ENCODE measurements around the gene NCKAP5. TPM values are rescaled to one million over a fixed set of nuclear protein-coding genes. Genes with fewer than 3 reads are reported as not detected.
"Not testable (repeated sequence)": the region's sequence is repeated elsewhere in the genome, so short reads cannot be mapped to it uniquely, and the experiment has no call there.

Gene NCKAP5
- total and polyA plus RNA-seq, 8 donors: 0.23 to 1.5 (median 0.44) TPM

- no peaks in the 10 kb centered on the region for H3K9me3 ChIP-seq
- FAIRE-seq: no peak
- TF ChIP-seq, protein P1, sequence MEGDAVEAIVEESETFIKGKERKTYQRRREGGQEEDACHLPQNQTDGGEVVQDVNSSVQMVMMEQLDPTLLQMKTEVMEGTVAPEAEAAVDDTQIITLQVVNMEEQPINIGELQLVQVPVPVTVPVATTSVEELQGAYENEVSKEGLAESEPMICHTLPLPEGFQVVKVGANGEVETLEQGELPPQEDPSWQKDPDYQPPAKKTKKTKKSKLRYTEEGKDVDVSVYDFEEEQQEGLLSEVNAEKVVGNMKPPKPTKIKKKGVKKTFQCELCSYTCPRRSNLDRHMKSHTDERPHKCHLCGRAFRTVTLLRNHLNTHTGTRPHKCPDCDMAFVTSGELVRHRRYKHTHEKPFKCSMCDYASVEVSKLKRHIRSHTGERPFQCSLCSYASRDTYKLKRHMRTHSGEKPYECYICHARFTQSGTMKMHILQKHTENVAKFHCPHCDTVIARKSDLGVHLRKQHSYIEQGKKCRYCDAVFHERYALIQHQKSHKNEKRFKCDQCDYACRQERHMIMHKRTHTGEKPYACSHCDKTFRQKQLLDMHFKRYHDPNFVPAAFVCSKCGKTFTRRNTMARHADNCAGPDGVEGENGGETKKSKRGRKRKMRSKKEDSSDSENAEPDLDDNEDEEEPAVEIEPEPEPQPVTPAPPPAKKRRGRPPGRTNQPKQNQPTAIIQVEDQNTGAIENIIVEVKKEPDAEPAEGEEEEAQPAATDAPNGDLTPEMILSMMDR (IDR thresholded peaks at IDR 0.05): no peak
- no peak overlapping the region for H3K4me3 ChIP-seq
- H3K27me3 ChIP-seq: no peaks in the 10 kb centered on the region
- intact Hi-C loops (cut with DNase I): no loop called here
- DNase-seq: no peak
- H3K27ac ChIP-seq: no peak overlapping the region
- H3K36me3 ChIP-seq: no peaks in the 10 kb centered on the region
- no peaks in the 10 kb centered on the region for H3K4me1 ChIP-seq
- 75% methylated on average over 2 of the region's 2 CpGs for WGBS, 2 donors
- ATAC-seq: no peak
Measured at GRCh38 chr2:132716954-132717353, 851.3 kb downstream of the NCKAP5 start.

DNA sequence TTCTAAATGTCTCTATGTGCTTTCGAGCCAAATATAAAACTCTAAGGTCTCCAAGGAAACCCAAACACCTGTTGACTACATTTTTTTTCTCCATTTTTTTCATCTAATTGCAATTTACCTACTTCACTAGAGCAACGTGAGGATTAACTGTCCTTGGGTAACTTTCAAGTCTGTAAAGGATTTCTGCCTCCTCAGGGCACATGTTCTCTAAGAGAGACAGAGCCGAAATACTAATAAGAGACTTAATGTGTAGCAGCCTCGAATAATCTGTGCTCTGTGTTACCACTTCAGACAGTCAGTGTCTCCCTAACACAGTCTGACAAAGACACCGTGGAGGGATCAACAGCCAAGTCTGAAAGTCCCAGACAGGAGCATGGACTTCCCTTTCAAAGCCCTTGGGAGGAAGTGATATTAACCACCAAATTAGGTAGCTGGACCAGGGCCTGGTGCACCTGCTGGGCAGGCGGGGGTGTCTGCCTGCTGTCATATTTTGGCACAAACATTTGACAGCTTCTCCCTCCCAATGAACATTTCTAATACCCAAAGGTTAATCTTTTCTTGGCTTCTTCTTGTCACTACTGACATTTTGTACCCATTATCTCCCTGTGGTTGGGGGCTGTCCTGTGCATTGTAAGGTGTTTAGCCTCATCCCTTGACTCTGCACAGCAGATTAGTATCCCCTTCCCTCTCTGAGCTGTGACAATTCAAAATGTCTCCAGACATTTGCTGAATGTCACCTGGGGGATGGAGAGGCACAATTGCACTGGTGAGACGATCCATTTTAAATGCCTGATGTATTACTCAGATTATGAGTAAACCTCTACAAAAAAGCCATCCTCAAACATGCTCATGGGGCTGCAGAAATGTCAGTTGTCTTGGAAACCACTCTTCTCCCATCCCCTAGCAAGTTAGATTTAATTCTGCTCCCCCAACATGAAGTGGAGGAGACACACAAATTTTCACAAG, 852.6 kb downstream of the NCKAP5 start:
- TF ChIP-seq, protein P1 (IDR thresholded peaks at IDR 0.05): no peak
- H3K4me3 ChIP-seq: no peak overlapping the region
- FAIRE-seq (no peak), ATAC-seq (no peak), DNase-seq (no peak)
- H3K36me3 ChIP-seq: no peaks in the 10 kb centered on the region
- no peaks in the 10 kb centered on the region for H3K4me1 ChIP-seq
- no peaks in the 10 kb centered on the region for H3K9me3 ChIP-seq
- intact Hi-C loops (cut with DNase I): no loop called here
- H3K27me3 ChIP-seq: no peaks in the 10 kb centered on the region
- H3K27ac ChIP-seq: no peak overlapping the region
- 63 to 70% methylated on average over 7 of the region's 7 CpGs for WGBS, 2 donors

DNA sequence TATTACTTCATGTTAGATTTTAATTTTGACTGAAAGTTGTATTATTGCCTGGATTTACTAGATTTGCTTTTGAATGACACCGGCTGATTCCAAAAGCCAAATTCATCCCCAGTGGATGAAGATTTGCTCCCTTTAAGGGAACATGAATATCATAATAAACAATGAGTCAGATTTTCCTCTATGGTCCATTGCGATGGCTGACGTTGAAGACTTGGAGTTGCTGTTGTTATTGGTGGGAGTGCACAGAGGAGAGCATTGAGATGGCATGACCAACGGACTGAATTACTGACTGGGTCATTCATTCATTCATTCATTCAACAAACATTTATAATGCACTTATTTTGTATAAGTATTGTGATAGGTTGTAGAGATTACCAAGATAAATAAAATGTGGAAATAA, 864.9 kb downstream of the NCKAP5 start:
- TF ChIP-seq, protein P1 (IDR thresholded peaks at IDR 0.05): no peak
- FAIRE-seq (no peak), DNase-seq (no peak), ATAC-seq (no peak)
- intact Hi-C loops (cut with DNase I): no loop called here
- H3K27ac ChIP-seq: no peak overlapping the region
- H3K4me3 ChIP-seq: no peak overlapping the region
- no peaks in the 10 kb centered on the region for H3K27me3 ChIP-seq
- H3K4me1 ChIP-seq: no peaks in the 10 kb centered on the region
- WGBS, 2 donors: 63 to 69% methylated on average over 4 of the region's 4 CpGs
- no peaks in the 10 kb centered on the region for H3K36me3 ChIP-seq
- H3K9me3 ChIP-seq: no peaks in the 10 kb centered on the region

GRCh38 chr2:132701810-132702209, 866.5 kb downstream of the NCKAP5 start:
- intact Hi-C loops (cut with DNase I): no loop called here
- TF ChIP-seq, protein P1 (IDR thresholded peaks at IDR 0.05): no peak
- DNase-seq (no peak), FAIRE-seq (no peak), ATAC-seq (no peak)
- Histone ChIP-seq H3K27me3 (no peaks in the 10 kb centered on the region), H3K4me1 (no peaks in the 10 kb centered on the region), H3K4me3 (no peak overlapping the region), H3K9me3 (no peaks in the 10 kb centered on the region), H3K27ac (no peak overlapping the region), H3K36me3 (no peaks in the 10 kb centered on the region)
- WGBS, 2 donors: 66 to 82% methylated on average over 2 of the region's 2 CpGs

- DNase-seq; intact Hi-C loops (cut with DNase I); H3K4me1 ChIP-seq; FAIRE-seq; H3K27ac ChIP-seq; H3K36me3 ChIP-seq; H3K4me3 ChIP-seq; H3K9me3 ChIP-seq; H3K27me3 ChIP-seq; ATAC-seq: not testable (repeated sequence)
- WGBS, 2 donors: 95 to 100% methylated on average over 1 of the region's 2 CpGs
Measured at GRCh38 chr2:132699802-132700201, 868.5 kb downstream of the NCKAP5 start.

DNA sequence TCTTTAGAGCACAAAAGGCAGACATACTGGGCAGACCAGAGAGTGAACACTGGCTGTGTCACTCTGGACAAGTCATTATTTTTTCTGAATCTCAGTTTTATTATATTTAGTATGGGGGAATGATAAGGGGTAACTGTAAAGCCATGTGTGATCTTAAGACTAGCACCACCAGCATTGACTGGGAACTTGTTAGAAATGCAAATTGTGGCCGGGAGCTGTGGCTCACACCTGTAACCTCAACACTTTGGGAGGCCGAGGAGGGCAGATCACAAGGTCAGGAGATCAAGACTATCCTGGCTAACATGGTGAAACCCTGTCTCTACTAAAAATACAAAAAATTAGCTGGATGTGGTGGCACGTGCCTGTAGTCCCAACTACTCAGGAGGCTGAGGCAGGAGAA, 869.9 kb downstream of the NCKAP5 start:
- H3K36me3 ChIP-seq; ATAC-seq; FAIRE-seq; H3K4me1 ChIP-seq; H3K4me3 ChIP-seq; H3K27ac ChIP-seq; DNase-seq; H3K27me3 ChIP-seq; intact Hi-C loops (cut with DNase I); H3K9me3 ChIP-seq: not testable (repeated sequence)
- whole genome bisulfite sequencing, 2 donors: 81 to 94% methylated on average over 3 of the region's 3 CpGs

Data from pancreas (tissue), 10 donors.